ENCODE results near the gene DLGAP5.
A peak's percentile ranks its signal among the peaks of the same experiment; 100 is the strongest.

DLGAP5 gene

GRCh38 chr14:55191203-55192053 lies at the start of gene DLGAP5:
TSS of gene DLGAP5 (minus strand) at chr14:55191585. CDS start at chr14:55189179, 2,406 bp downstream.
- DNase-seq = peak; percentile 97

DNA sequence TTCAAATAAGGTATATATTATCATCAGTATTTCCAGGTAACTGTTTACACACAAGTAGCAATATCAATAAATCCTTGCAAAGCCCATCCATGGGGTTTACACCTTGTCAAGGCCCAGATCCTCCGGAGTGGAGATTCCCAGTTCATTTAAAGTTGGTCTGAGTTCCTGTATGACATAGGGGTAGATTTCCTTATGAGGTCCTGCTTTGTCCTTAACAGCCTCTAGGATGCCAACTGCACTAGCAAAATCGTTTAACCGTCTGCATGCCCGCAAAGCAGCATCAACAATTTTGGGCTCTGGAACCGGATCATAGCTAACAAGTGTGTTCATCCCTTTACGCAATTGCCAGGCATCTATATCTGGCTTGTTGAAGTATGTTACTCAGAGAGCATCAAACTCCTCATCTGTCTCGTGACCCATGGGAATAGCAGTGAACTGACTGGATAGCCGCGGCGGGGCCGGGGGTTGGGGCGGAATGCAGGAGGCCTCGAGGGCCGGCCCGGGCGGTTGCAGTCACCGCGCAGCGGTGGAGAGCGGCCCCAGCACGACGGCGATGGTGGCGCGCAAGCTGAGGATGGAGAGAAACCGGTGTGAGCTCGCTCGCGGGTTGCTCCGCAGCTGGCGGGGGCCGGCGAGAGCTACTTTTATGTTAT lies 49.3 kb upstream of the DLGAP5 start:
- DNase-seq = peak; percentile 78

- no peak for DNase-seq
These were observed 47.9 kb upstream of the DLGAP5 start for GRCh38 chr14:55239320-55239719.

DNA sequence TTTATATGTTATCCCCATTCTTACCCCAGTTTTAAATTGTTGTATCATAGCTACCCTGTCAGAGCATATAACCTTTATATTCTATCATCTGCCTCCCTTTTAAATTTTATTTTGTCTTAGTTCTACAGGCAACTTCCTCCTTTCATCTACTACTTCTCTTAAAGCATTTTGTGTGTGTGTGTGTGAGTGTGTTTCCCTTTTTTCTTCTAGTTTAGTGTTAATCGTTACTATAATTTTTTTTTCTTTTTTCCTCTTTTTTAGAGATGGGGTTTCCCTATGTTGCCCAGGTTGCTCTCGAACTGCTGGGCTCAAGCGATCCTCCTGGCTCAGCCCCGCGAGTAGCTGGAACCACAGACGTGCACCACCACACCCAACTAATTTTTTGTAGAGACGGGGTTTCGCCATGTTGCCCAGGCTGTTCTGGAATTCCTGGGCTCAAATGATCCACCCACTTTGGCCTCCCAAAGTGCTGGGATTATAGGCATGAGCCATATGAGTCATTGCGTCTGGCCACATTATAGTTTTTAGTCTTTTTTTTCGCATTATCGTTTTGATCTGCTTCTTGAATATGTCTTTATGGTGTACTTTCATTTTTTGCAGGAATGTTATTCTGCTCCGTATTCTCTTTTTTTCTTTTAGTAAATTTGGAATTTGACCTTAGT lies 46.8 kb upstream of the DLGAP5 start:
- DNase-seq = peak; percentile 12

- DNase-seq = no peak
These were observed 42.2 kb upstream of the DLGAP5 start for GRCh38 chr14:55233591-55233990.

GRCh38 chr14:55228261-55228660 lies 36.9 kb upstream of the DLGAP5 start:
- DNase-seq = no peak

GRCh38 chr14:55223364-55223763 lies 32.0 kb upstream of the DLGAP5 start:
- no peak for DNase-seq

- no peak for DNase-seq
These were observed 30.6 kb upstream of the DLGAP5 start for GRCh38 chr14:55221968-55222367.

- peak; percentile 74 for DNase-seq
These were observed 29.8 kb upstream of the DLGAP5 start for GRCh38 chr14:55221186-55221585.

- peak; percentile 10 for DNase-seq
These were observed 28.8 kb upstream of the DLGAP5 start for GRCh38 chr14:55220230-55220629.

DNA sequence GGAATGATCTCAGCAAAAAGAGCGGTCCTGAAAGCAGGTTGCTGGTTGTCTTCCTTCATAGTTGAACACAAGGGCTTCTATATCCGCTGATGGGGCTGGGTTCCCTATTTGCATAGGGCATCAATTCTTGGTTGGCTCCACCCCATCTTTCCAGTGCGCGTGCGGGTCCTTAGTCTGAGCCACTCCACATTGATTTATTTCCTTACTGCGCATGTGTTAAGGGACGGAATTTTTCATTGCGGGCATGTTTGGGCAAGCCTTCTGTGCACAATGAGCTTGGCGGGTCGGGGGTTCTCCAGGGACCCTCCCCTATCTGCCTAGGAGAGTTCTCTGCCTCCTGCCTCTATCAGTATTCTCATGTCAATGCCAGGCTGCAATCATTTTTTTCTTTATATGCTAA lies 21.2 kb upstream of the DLGAP5 start:
- DNase-seq = no peak

- DNase-seq = no peak
These were observed 16.4 kb upstream of the DLGAP5 start for GRCh38 chr14:55207832-55208231.

GRCh38 chr14:55206175-55206693 lies 14.8 kb upstream of the DLGAP5 start:
- no peak for DNase-seq

GRCh38 chr14:55201219-55202101 lies 10.1 kb upstream of the DLGAP5 start:
- DNase-seq = no peak

- DNase-seq = no peak
These were observed 9.3 kb upstream of the DLGAP5 start for GRCh38 chr14:55200651-55201050.

- no peak for DNase-seq
These were observed 7.4 kb upstream of the DLGAP5 start for GRCh38 chr14:55198749-55199148.

DNA sequence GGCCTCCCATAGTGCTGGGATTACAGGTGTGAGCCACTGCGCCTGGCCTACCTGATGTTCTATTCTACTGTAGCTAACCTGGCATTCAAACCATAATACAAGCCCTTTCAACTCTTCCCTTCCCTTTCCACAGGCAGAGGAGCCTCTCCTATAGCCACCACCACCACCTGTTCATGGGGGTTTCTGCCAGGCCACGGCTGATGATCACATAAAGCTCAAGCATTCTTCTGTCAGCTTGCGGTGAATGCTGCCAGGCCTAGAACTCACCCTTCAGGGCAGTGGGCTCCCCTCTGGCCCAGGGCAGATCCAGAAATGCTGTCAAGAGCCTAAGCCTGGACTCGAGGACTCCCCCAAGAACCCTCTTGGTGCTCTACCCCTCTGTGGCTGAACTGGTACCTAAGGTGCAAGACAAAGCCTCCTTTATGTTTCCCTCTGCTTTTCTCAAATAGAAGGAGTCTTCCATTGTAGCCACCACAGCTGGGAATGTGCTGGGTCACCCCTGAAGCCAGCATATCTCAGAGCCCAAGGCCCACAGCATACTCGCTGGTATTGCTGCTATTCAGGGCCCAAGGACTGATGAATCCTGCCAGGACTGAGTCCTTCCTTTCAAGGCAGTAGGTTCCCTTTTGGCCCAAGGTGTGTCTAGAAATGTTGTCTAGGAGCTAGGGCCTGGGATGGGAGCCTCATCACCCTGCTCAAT lies 3.4 kb upstream of the DLGAP5 start:
- no peak for DNase-seq

GRCh38 chr14:55192054-55192621 lies 753 bp upstream of the DLGAP5 start:
- DNase-seq = no peak

- DNase-seq = no peak
These were observed 531 bp downstream of the DLGAP5 start for GRCh38 chr14:55190906-55191202.

- DNase-seq = peak; percentile 36
These were observed 2.6 kb downstream of the DLGAP5 start for GRCh38 chr14:55188686-55189295.

DNA sequence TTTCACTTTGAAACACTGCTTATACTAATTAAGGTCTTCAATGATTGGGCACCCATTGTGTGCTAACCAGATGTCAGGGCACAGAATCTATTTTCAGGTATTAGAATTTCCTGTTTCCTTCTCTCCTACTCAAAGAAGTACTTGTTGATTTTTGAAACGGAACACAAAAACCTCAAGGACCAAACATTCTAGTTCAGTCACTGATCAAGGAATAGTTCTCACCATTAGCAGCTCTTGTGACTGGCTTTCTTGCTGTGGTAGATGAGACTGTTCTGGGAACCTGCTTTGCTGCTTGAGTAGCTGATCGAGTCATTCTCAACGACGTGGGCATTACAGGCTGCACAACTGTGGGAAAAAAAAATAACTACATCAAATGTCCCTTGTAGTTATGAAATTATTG lies 11.0 kb downstream of the DLGAP5 start:
- DNase-seq = no peak

Data from fibroblast of skin of right biceps (primary cell).